ENCODE results near the gene HLA-DQB1. TPM values are rescaled to one million over a fixed set of nuclear protein-coding genes. Genes with fewer than 3 reads are reported as not detected.

The HLA-DQB1 gene
- total RNA-seq: not detected in 2 replicates

DNA sequence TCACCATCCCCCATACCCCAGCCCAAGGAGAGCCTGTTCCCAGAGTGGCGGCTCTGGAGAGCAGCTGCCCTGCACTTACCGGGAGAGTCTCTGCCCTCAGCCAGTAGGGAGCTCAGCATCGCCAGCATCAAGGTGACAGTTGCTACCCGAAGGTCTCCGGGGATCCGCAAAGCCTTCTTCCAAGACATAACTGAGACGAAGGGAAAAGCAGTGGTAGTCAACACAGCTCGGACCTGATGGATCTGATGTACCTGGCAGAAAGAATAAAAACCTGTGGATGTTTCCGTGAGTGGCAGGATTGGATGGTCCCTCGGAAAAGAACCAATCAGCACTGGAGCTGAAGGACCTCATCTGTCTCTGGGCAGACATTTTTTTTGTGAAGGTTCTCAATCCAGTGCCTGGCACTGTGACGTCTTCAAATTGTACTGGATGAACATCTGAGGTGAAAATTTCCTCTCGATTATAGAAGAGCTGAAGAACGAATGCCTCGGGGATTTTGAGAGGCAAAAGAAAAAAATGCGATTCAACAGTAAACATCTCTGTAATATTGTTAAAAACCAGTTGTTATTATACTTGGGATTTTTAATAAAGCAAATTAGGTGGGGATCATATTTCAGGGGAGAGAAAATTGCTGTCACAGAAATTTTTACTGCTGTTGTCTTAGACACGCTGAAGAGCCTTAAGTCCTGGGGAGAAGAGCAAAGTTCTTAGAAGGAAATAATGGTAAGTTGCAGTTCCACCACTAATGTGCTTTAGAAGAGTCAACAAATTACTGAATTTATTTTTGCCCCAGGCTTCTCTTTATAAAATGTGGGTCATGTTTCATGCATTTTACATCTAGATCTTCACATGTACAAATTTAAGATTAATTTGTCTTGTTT is at the start of gene HLA-DQB1:
Gene HLA-DQB1, minus strand, starts transcription at position 238 of the 881 bp plus-strand sequence. Its CDS starts 50 bp downstream, at position 188.

DNA sequence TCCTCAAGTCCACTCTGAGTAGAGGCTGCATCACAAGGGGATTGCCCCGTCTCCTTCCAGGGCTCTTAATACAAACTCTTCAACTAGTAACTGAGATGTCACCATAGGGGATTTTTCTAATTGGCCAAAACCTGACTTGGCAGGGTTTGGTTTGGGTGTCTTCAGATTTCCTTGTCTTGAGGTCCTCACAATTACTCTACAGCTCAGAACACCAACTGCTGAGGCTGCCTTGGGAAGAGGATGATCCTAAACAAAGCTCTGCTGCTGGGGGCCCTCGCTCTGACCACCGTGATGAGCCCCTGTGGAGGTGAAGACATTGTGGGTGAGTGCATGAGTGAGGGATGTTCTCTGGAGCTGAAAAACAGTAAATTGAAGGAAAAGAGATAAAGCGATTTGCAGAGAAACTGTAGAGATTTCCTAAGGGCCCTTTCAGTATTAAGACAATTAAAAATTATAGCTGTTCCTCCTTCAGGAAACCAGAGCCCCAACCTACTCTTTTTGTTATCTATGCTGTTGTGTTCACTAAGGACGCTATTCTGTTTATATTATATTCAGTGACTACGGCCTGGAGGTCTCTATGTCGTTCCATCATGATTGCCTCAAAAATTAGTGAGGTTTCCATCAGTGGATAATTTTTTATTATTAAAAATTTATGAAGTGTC is 29.1 kb downstream of the HLA-DQB1 start, which contains the start of gene HLA-DQA1:
Gene HLA-DQA1, plus strand, starts transcription at position 188 of the 662 bp plus-strand sequence. Its CDS starts 53 bp downstream, at position 241.

Other genes with a start within 250 kb of the HLA-DQB1 start
- not detected in 2 replicates for gene HLA-DRA, start 226.8 kb downstream of the HLA-DQB1 start, total RNA-seq
- gene HLA-DRB5, start 136.4 kb downstream of the HLA-DQB1 start, total RNA-seq: 0.09 and 0.19 TPM in 2 replicates
- gene HLA-DRB1, start 76.8 kb downstream of the HLA-DQB1 start, total RNA-seq: 0.09 and 8.3 TPM in 2 replicates
- gene HLA-DQA1, start 29.3 kb downstream of the HLA-DQB1 start, total RNA-seq: not detected in 2 replicates
- not detected in 2 replicates for gene HLA-DQA2, start 74.7 kb upstream of the HLA-DQB1 start, total RNA-seq
- gene HLA-DQB2, start 96.9 kb upstream of the HLA-DQB1 start, total RNA-seq: not detected in 2 replicates
- 0.47 TPM in 1 of 2 replicates, not detected in the other for gene HLA-DOB, start 150.3 kb upstream of the HLA-DQB1 start, total RNA-seq
- gene TAP2, start 172.1 kb upstream of the HLA-DQB1 start, total RNA-seq: 36.6 and 42.7 TPM in 2 replicates
- 46.6 and 69.2 TPM in 2 replicates for gene PSMB8, start 177.4 kb upstream of the HLA-DQB1 start, total RNA-seq
- gene TAP1, start 187.0 kb upstream of the HLA-DQB1 start, total RNA-seq: 35.1 and 52.2 TPM in 2 replicates
- 8.6 and 32.4 TPM in 2 replicates for gene PSMB9, start 187.5 kb upstream of the HLA-DQB1 start, total RNA-seq